Endothelial cell of umbilical vein (primary cell): ENCODE data around the gene BMX. TPM values are rescaled to one million over a fixed set of nuclear protein-coding genes. Genes with fewer than 3 reads are reported as not detected.
A peak's percentile ranks its signal among the peaks of the same experiment; 100 is the strongest.

Experiments used
- BruUV-seq: library from RNA; stranded (reverse); fragments of 400-500 nt; replicated peaks from 2 replicates; lab custom pipeline; 2021; lab: Mats Ljungman, UMichigan
- CTCF ChIA-PET: fragments of 300-600, 350-600 bp; sonication (Branson Sonifier 250); formaldehyde crosslinking; loops from one replicate; lab custom pipeline; 2021; ENCODE audit warnings: antibody characterized with exemption, inconsistent platforms; lab: Charles Lee
- POLR2A ChIA-PET: fragments of 300-600, 350-600 bp; sonication (Branson Sonifier 250); formaldehyde crosslinking; loops from one replicate; lab custom pipeline; 2021; ENCODE audit warnings: antibody characterized with exemption, inconsistent platforms; lab: Charles Lee
- DNase-seq: peaks from one replicate; pipeline ENCODE4 v3.0.0-alpha.2; 2011; ENCODE audit warnings: low read depth, low spot score
- FAIRE-seq: peaks from 2 replicates; lab custom pipeline; 2011; peaks lifted over from hg19 to GRCh38; lab: Jason Lieb, UNC
- H2AFZ ChIP-seq: 2 replicates; pipeline ENCODE4 v1.6.0; 2012; ENCODE audit warnings: low read depth, low read length, control low read depth, inconsistent platforms
- H3K27ac ChIP-seq: 2 replicates; pipeline ENCODE4 v1.5.1; 2011; ENCODE audit warnings: low read depth, mild to moderate bottlenecking, control low read depth, low read length, moderate library complexity; ENCODE audit not compliant: insufficient read depth
- H3K27me3 ChIP-seq, 2 experiments: 2 replicates each; pipeline versions ENCODE4 v1.6.0 to v1.6.1; 2011; ENCODE audit warnings: low read length in 2 of 2, mixed read lengths in 1 of 2; ENCODE audit not compliant: control insufficient read depth in 2 of 2, insufficient read depth in 2 of 2
- H3K36me3 ChIP-seq, 2 experiments: 2 replicates in 1 of 2; 3 replicates in 1 of 2; pipeline ENCODE4 v1.5.1; 2011; ENCODE audit warnings: low read length in 2 of 2, mild to moderate bottlenecking in 1 of 2, moderate library complexity in 1 of 2; ENCODE audit not compliant: control insufficient read depth in 2 of 2, insufficient read depth in 2 of 2; ENCODE audit errors: extremely low read depth in 1 of 2
- H3K4me1 ChIP-seq: 3 replicates; pipeline ENCODE4 v1.5.1; 2011; ENCODE audit warnings: mild to moderate bottlenecking, low read length; ENCODE audit not compliant: control insufficient read depth, insufficient read depth; ENCODE audit errors: extremely low read depth
- H3K4me2 ChIP-seq: 2 replicates; pipeline ENCODE4 v1.6.1; 2011; ENCODE audit warnings: low read length, control low read depth, mixed read lengths; ENCODE audit not compliant: insufficient read depth
- H3K4me3 ChIP-seq, 3 experiments: fragments of 200-600 bp in 1 of 3; sonication (generic), shearing (Covaris generic) in 1 of 3; replicated peaks in 1 of 3; 2 replicates each; pipeline ENCODE4 v1.5.1; 2011 to 2016; ENCODE audit warnings: control low read depth in 3 of 3, low read length in 3 of 3, mild to moderate bottlenecking in 2 of 3, inconsistent platforms in 1 of 3, low read depth in 1 of 3, moderate library complexity in 1 of 3; ENCODE audit not compliant: insufficient read depth in 1 of 3
- H3K79me2 ChIP-seq: 2 replicates; pipeline ENCODE4 v1.6.0; 2012; ENCODE audit warnings: low read length, inconsistent platforms; ENCODE audit not compliant: control insufficient read depth, insufficient read depth
- H3K9ac ChIP-seq: replicated peaks from 2 replicates; pipeline ENCODE3; 2011; ENCODE audit warnings: low read length, control low read depth; ENCODE audit not compliant: insufficient read depth; ENCODE audit errors: extremely low read depth
- H3K9me1 ChIP-seq: replicated peaks from 3 replicates; pipeline ENCODE4 v1.6.0; 2011; ENCODE audit warnings: mild to moderate bottlenecking, low read length; ENCODE audit not compliant: control insufficient read depth, insufficient read depth; ENCODE audit errors: extremely low read depth
- H3K9me3 ChIP-seq: replicated peaks from 2 replicates; pipeline ENCODE4 v1.5.1; 2012; ENCODE audit warnings: low read length, inconsistent platforms; ENCODE audit not compliant: control insufficient read depth, insufficient read depth
- H4K20me1 ChIP-seq: replicated peaks from 2 replicates; pipeline ENCODE3; 2011; ENCODE audit warnings: mild to moderate bottlenecking, low read length; ENCODE audit not compliant: control insufficient read depth, insufficient read depth; ENCODE audit errors: extremely low read depth
- CTCF ChIP-seq, 2 donors: IDR thresholded peaks; 1 replicate in 1 of 2; 2 replicates in 1 of 2; pipeline ENCODE4 v1.5.1; 2011; ENCODE audit warnings: low read length in 2 of 2, mild to moderate bottlenecking in 2 of 2, moderate library complexity in 2 of 2, control low read depth in 1 of 2, inconsistent platforms in 1 of 2, low read depth in 1 of 2; ENCODE audit not compliant: insufficient read depth in 1 of 2; ENCODE audit errors: extremely low read depth in 1 of 2
- EZH2 ChIP-seq: IDR thresholded peaks from 2 replicates; pipeline ENCODE4 v1.6.1; 2012; ENCODE audit warnings: borderline replicate concordance, low read depth, mild to moderate bottlenecking, moderate library complexity, low read length, inconsistent platforms; ENCODE audit not compliant: severe bottlenecking
- FOS ChIP-seq: IDR thresholded peaks from 2 replicates; pipeline ENCODE4 v1.6.1; 2011; ENCODE audit warnings: mild to moderate bottlenecking, low read length, moderate library complexity, borderline replicate concordance; ENCODE audit not compliant: insufficient read depth
- GATA2 ChIP-seq: IDR thresholded peaks from 2 replicates; pipeline ENCODE4 v1.7.0; 2011; ENCODE audit warnings: low read depth, mild to moderate bottlenecking, moderate library complexity, mixed read lengths, low read length; ENCODE audit not compliant: insufficient read length, insufficient read depth
- JUN ChIP-seq: IDR thresholded peaks from 2 replicates; pipeline ENCODE4 v1.6.1; 2011; ENCODE audit warnings: borderline replicate concordance, low read depth; ENCODE audit not compliant: insufficient read length, insufficient read depth
- MAX ChIP-seq: IDR thresholded peaks from 2 replicates; pipeline ENCODE4 v1.6.1; 2011; ENCODE audit not compliant: insufficient read depth, insufficient read length
- MYC ChIP-seq: IDR thresholded peaks from one replicate; pipeline ENCODE4 v1.6.1; 2011; ENCODE audit warnings: mild to moderate bottlenecking, low read depth, low read length
- POLR2A ChIP-seq: IDR thresholded peaks from 2 replicates; pipeline ENCODE4 v1.6.1; 2012; ENCODE audit warnings: low read depth, mild to moderate bottlenecking, control low read depth, low read length
- POLR2AphosphoS5 ChIP-seq: IDR thresholded peaks from 2 replicates; pipeline ENCODE4 v1.6.1; 2012; ENCODE audit warnings: low read depth, mild to moderate bottlenecking, control low read depth, low read length, moderate library complexity; ENCODE audit not compliant: insufficient read depth
- dilution Hi-C: fragments of 300-500 bp; cut with MboI; formaldehyde crosslinking; loops from one replicate; pipeline ENCODE4 v1.15.0; 2019; ENCODE audit warnings: low sequenced_read_pairs; ENCODE audit not compliant: extremely low pct_ligation_motif_present
- intact Hi-C: fragments of 100-400 bp; cut with micrococcal nuclease; formaldehyde crosslinking; loops from one replicate; pipeline ENCODE4 v1.10.0; 2022
- polyA plus RNA-seq, 4 experiments: library from polyadenylated mRNA; depleted of rRNA in 3 of 4; stranded (reverse) in 3 of 4; unstranded in 1 of 4; fragments of >200 nt; gene quantifications; 2 replicates each; pipeline versions ENCODE4 v1.2.1 to v1.2.3, GENCODE V29; 2011 to 2012; ENCODE audit warnings: missing spikeins in 1 of 4
- total RNA-seq: library from RNA; stranded (reverse); gene quantifications from 2 replicates; pipeline ENCODE4 v1.2.3, GENCODE V29; 2021

Gene BMX
- total and polyA plus RNA-seq, 2 donors (not counting 3 experiments of a cell fraction or from before 2014, with no cell fraction given): 49.8 to 105 TPM

GRCh38 chrX:15504661-15505060, 4.1 kb downstream of the BMX start:
- FAIRE-seq (no peak), DNase-seq (no peak)
- dilution Hi-C loops (no loop called here), intact Hi-C loops (no loop called here)
- Histone ChIP-seq H3K4me2 (peak overlapping the region; percentile 62), H4K20me1 (no peaks in the 10 kb centered on the region), H3K79me2 (peaks cover 51% of the 10 kb centered on the region), H3K9me1 (no peaks in the 10 kb centered on the region), H3K27ac (no peak overlapping the region), H3K9me3 (no peaks in the 10 kb centered on the region), H3K9ac (no peak overlapping the region), H3K27me3 (no peaks in the 10 kb centered on the region), H2AFZ (no peak overlapping the region), H3K4me1 (peaks cover 42% of the 10 kb centered on the region), H3K4me3 (no peak overlapping the region), H3K36me3 (peaks cover 2 to 3% of the 10 kb centered on the region in 2 experiments)
- TF ChIP-seq FOS: no peak
- TF ChIP-seq MYC: no peak
- TF ChIP-seq CTCF (IDR thresholded peaks at IDR 0.05; ENCODE audit: extremely low read depth in 1 of 2, insufficient read depth in 1 of 2, low read depth in 1 of 2, low read length in 2 of 2): no peak
- no peak for TF ChIP-seq JUN
- TF ChIP-seq POLR2A: no peak
- TF ChIP-seq EZH2: no peak
- TF ChIP-seq GATA2: no peak
- no peak for TF ChIP-seq POLR2AphosphoS5
- TF ChIP-seq MAX: no peak
- POLR2A ChIA-PET: interaction anchor here (1.0 kb wide), 1 partner anchor 20 kb away, joined by 4 read pairs; no protein-coding TSS in a partner anchor
- CTCF ChIA-PET: interaction anchor here (1.2 kb wide), 1 partner anchor 8 kb away, joined by 3 read pairs; no protein-coding TSS in a partner anchor
- no TSS peak for BruUV-seq
